Duodenal mucosa (tissue), 2 donors: ENCODE results near the gene TSPAN5.

Experiments
- H3K27ac ChIP-seq: one replicate; pipeline ENCODE4 v1.7.0; 2013; ENCODE audit warnings: low read depth, low read length
- H3K27me3 ChIP-seq, 2 donors: one replicate each; pipeline ENCODE4 v1.7.0; 2013; ENCODE audit warnings: low read length in 2 of 2, control low read depth in 1 of 2; ENCODE audit not compliant: insufficient read depth in 2 of 2, control insufficient read depth in 1 of 2
- H3K36me3 ChIP-seq, 2 donors: one replicate each; pipeline ENCODE4 v1.7.0; 2013; ENCODE audit warnings: low read length in 2 of 2, control low read depth in 1 of 2; ENCODE audit not compliant: insufficient read depth in 2 of 2, control insufficient read depth in 1 of 2
- H3K4me1 ChIP-seq, 2 donors: one replicate each; pipeline ENCODE4 v1.7.0; 2013; ENCODE audit warnings: low read length in 2 of 2, control low read depth in 1 of 2; ENCODE audit not compliant: insufficient read depth in 2 of 2, control insufficient read depth in 1 of 2
- H3K4me3 ChIP-seq, 2 donors: one replicate each; pipeline ENCODE4 v1.7.0; 2013; ENCODE audit warnings: low read length in 2 of 2, low read depth in 1 of 2
- H3K9ac ChIP-seq, 2 donors: one replicate each; pipeline ENCODE4 v1.7.0; 2013; ENCODE audit warnings: low read length in 2 of 2, low read depth in 1 of 2
- H3K9me3 ChIP-seq, 2 donors: one replicate each; pipeline ENCODE4 v1.7.0; 2013; ENCODE audit warnings: low read length in 2 of 2, control low read depth in 1 of 2; ENCODE audit not compliant: control insufficient read depth in 1 of 2

TSPAN5 gene

DNA sequence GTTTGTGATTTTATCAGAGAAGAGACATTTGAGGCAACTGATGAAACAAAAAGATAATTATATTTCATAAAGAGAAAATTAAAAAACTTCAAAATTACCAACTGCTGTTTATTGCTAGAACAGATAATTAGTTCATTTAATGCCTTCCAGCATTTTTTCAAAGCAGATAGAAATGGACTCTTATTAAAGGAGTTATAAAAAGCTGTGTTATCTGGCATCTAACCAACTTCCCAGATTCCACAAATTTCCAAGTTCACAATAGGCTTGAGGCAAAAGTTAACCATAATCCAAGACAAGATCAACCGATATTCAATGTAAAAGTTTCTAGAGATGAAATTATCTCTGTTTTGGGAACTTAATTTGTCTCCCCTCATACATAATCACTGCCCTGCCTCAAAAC, 152.4 kb downstream of the TSPAN5 start:
- Histone ChIP-seq H3K4me1 (no peaks in the 10 kb centered on the region), H3K27ac (no peak overlapping the region), H3K9ac (no peak overlapping the region), H3K36me3 (no peaks in the 10 kb centered on the region), H3K4me3 (no peak overlapping the region), H3K27me3 (no peaks in the 10 kb centered on the region), H3K9me3 (no peaks in the 10 kb centered on the region)

DNA sequence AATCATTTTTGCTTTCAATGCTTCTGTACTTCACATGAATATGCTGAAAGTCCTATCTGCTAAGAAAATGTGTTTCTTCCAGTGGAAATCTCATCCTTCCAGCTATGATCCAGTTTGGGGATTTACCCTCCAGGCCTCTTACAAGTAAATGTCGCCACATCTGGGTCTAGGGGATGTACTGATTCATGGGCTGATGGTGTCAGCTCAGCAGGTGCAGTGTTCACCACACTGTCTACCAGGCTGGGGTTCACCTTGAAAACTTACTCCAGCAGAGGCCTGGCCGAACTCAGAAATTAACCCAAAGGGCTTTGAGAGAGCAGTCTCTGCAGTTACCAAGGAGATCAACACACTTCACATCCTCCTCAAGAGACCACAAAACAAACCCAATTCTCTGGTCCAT, 154.3 kb downstream of the TSPAN5 start:
- Histone ChIP-seq H3K27me3 (no peaks in the 10 kb centered on the region), H3K27ac (no peak overlapping the region), H3K9ac (no peak overlapping the region), H3K4me3 (no peak overlapping the region), H3K9me3 (no peaks in the 10 kb centered on the region), H3K36me3 (no peaks in the 10 kb centered on the region), H3K4me1 (no peaks in the 10 kb centered on the region)

GRCh38 chr4:98503676-98504075, 154.7 kb downstream of the TSPAN5 start:
- H3K27me3 ChIP-seq: no peaks in the 10 kb centered on the region
- no peaks in the 10 kb centered on the region for H3K36me3 ChIP-seq
- H3K27ac ChIP-seq: no peak overlapping the region
- no peaks in the 10 kb centered on the region for H3K4me1 ChIP-seq
- no peaks in the 10 kb centered on the region for H3K9me3 ChIP-seq
- H3K9ac ChIP-seq: no peak overlapping the region
- H3K4me3 ChIP-seq: no peak overlapping the region

GRCh38 chr4:98502624-98503023, 155.8 kb downstream of the TSPAN5 start:
- H3K9ac ChIP-seq: no peak overlapping the region
- no peak overlapping the region for H3K27ac ChIP-seq
- H3K4me1 ChIP-seq: no peaks in the 10 kb centered on the region
- H3K36me3 ChIP-seq: no peaks in the 10 kb centered on the region
- no peaks in the 10 kb centered on the region for H3K27me3 ChIP-seq
- H3K4me3 ChIP-seq: no peak overlapping the region
- H3K9me3 ChIP-seq: no peaks in the 10 kb centered on the region

DNA sequence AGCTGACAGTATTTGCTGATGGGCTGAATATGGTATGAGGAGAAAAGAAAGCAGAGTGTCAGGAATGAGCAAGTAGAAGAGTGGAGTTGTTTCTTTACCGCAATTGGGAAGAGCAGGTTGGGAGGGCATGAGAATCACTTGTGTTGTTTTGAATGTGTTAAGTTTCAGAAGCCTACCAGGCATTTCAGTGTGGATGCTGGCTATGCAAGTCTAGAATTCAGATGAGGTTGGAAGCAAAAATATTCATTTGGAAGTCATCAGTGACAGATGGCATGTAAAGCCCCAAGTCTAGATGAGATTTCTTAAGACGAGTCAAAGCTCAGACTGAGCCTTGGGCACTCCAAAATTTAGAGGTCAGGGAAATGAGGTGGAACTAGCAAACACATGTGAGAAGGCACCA, 156.4 kb downstream of the TSPAN5 start:
- Histone ChIP-seq H3K9ac (no peak overlapping the region), H3K4me3 (no peak overlapping the region), H3K9me3 (no peaks in the 10 kb centered on the region), H3K36me3 (no peaks in the 10 kb centered on the region), H3K4me1 (no peaks in the 10 kb centered on the region), H3K27me3 (no peaks in the 10 kb centered on the region), H3K27ac (no peak overlapping the region)

DNA sequence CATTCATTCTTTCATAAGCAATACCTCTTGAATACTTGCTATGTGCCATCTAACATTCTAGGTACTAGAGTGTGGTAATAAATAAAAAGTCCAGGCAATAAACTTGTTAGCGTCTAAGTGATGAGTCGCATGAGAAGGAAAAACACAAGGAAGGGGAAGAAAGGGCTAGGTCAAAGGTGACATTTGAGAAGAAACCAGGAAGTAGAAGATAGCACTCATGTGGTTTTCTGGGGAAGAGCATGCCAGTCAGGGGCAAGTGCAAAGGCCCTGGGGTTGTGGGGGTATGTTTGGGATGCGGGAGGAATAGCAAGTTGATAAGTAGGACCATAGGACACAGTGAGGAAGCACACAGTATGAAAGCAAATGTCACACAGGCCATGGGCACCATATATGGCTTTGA, 157.0 kb downstream of the TSPAN5 start:
- Histone ChIP-seq H3K9me3 (no peaks in the 10 kb centered on the region), H3K4me1 (no peaks in the 10 kb centered on the region)

DNA sequence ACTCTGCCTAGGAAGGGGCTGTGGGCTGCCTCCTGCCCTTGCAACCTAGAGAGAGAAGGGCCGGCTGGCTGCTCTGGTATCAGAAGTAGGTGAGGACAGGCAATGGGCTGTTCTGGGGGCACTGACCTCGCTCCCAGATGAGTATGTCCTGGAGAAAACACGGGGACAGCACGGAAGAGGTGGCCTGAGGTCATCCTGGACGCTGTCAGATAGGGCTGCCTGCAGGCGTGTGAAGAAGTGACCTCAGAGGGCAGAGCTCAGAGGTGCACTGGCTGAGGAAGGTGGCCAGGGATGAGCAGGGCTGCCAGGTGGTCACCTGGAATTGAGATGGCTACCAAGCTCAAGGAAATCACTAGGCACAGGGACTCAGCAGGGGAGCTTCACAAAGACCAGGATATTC, 159.6 kb downstream of the TSPAN5 start:
- no peak overlapping the region for H3K9ac ChIP-seq
- H3K9me3 ChIP-seq: no peaks in the 10 kb centered on the region
- H3K4me3 ChIP-seq: no peak overlapping the region
- no peak overlapping the region for H3K27ac ChIP-seq
- H3K4me1 ChIP-seq: no peaks in the 10 kb centered on the region
- H3K36me3 ChIP-seq: no peaks in the 10 kb centered on the region
- H3K27me3 ChIP-seq: no peaks in the 10 kb centered on the region

More for the DNA sequence above, 157.0 kb downstream of the TSPAN5 start:
- no peak overlapping the region for H3K4me3 ChIP-seq
- no peak overlapping the region for H3K9ac ChIP-seq
- no peaks in the 10 kb centered on the region for H3K36me3 ChIP-seq
- H3K27me3 ChIP-seq: no peaks in the 10 kb centered on the region
- no peak overlapping the region for H3K27ac ChIP-seq

DNA sequence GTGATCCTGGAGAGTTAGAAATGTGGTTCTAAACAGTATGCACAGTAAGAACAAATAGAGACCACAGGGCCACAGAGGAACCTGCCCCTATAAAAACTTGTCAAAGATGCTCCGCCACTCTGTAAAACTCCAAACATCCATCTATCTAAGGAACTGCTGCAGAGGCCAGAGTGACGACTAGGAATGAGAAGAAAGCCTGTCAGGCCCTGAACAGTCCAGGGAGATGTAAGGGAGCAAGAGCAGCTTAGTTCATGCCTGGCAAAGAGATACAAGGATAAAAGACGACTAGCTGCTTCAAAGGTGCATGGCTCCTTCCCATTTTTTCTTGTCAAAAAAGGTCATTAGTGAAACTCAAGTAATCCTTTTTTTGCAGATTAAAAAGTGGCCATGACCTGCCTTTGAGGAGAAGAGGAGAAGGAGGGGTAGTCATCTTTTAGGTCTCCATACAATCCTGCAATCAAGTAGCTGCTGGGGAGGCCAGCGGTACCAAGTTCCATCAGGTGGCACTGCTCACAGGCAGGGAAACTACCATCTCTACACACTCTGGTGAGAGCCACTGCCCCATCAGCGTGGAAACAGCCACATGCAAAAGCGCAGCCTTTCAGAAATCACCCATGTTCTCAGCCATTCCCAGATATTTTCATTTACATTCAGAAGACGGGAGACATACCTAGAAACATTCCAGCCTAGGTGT, 162.1 kb downstream of the TSPAN5 start:
- Histone ChIP-seq H3K4me1 (no peaks in the 10 kb centered on the region), H3K9me3 (no peaks in the 10 kb centered on the region), H3K27ac (no peak overlapping the region), H3K27me3 (no peaks in the 10 kb centered on the region), H3K9ac (no peak overlapping the region), H3K4me3 (no peak overlapping the region), H3K36me3 (no peaks in the 10 kb centered on the region)

DNA sequence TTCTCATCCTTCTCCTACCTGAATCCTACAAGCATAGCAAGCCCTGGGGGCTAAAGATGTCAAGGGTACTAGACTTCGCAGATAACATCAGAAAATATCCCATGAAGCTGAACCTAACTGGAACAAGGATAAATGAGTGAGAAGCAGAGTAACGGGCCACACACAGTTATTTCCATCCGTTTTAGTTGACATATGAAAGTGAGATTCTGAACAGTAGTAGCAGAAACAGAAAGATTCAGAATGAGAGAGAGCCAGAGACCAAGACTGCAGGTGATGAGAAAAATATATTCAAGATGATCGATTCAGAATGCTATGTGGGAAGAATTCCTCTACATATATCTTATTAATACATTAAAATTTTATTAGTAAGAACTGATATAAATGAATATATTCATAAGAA, 165.1 kb downstream of the TSPAN5 start:
- no peaks in the 10 kb centered on the region for H3K9me3 ChIP-seq
- H3K36me3 ChIP-seq: no peaks in the 10 kb centered on the region
- H3K27ac ChIP-seq: no peak overlapping the region
- H3K4me3 ChIP-seq: no peak overlapping the region
- H3K4me1 ChIP-seq: no peaks in the 10 kb centered on the region
- no peaks in the 10 kb centered on the region for H3K27me3 ChIP-seq
- no peak overlapping the region for H3K9ac ChIP-seq

DNA sequence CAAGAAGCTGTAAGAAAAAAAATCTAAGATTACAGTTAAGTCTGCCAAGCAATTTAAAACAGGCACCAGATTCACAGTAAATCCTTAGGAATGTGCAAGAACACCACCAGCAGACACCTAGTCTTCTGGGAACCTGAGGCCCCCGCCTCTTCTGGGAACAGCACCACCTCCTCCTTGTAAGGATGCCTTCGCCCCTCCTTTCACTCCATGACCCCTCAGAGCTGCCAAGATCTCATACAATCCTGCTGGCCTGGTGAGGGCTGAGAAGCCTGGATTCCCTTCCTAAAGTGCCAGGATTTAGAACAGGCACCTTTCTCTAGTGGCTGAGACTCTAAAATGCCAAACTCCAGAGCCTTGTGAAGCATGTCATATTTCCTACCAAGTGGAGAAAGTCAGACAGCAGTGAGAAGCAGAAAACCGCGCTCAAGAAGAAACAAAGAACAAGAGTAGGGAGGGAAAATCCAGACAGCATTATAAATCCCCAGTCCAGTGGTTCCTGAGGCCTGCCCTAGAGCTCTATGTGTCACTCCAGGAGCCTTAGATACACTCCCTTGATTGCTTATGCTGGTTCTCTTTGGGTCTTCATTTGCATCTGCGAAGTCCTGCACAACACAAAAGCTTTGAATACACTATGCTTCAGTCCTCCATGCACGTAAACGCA, 166.4 kb downstream of the TSPAN5 start:
- Histone ChIP-seq H3K4me3 (no peak overlapping the region), H3K9me3 (no peaks in the 10 kb centered on the region), H3K36me3 (no peaks in the 10 kb centered on the region), H3K4me1 (no peaks in the 10 kb centered on the region), H3K9ac (no peak overlapping the region), H3K27ac (no peak overlapping the region), H3K27me3 (no peaks in the 10 kb centered on the region)
